ENCODE results near the gene YAF2.
"Not testable (repeated sequence)": the region's sequence is repeated elsewhere in the genome, so short reads cannot be mapped to it uniquely, and the experiment has no call there.

Gene YAF2

GRCh38 chr12:42236017-42236416 is 2.0 kb downstream of the YAF2 start:
- Histone ChIP-seq H2AK5ac (ENCODE audit: low read length) (no peak overlapping the region), H3K27ac (ENCODE audit: low read depth, low read length) (no peak overlapping the region), H2BK5ac (ENCODE audit: low read length) (no peak overlapping the region), H3K4me3 (ENCODE audit: low read length) (no peak overlapping the region), H4K8ac (ENCODE audit: low read depth, low read length) (no peak overlapping the region), H3K27me3 (ENCODE audit: insufficient read depth, low read length, poor library complexity) (peaks cover 8% of the 10 kb centered on the region), H3K79me1 (ENCODE audit: low read length) (peaks cover 3% of the 10 kb centered on the region), H3K9ac (ENCODE audit: low read length) (no peak overlapping the region), H3K56ac (ENCODE audit: low read length) (no peak overlapping the region), H3K18ac (ENCODE audit: low read length) (no peak overlapping the region), H3K4ac (ENCODE audit: low read depth, low read length) (no peak overlapping the region), H2BK120ac (ENCODE audit: low read depth, low read length) (no peak overlapping the region), H2BK15ac (replicated peaks; ENCODE audit: low read depth) (no peak overlapping the region), H4K5ac (ENCODE audit: low read length) (no peak overlapping the region), H3K23ac (ENCODE audit: low read length) (no peak overlapping the region), H3K4me1 (ENCODE audit: control insufficient read depth, low read depth, low read length) (no peaks in the 10 kb centered on the region), H3K36me3 (ENCODE audit: control insufficient read depth, insufficient read depth, low read length) (no peaks in the 10 kb centered on the region), H3K79me2 (ENCODE audit: control insufficient read depth, insufficient read depth, low read length) (no peaks in the 10 kb centered on the region), H3K4me2 (ENCODE audit: low read length) (no peak overlapping the region)
- DNase-seq: no peak
- 100% methylated on average over 1 of the region's 4 CpGs for WGBS (ENCODE audit: extremely low coverage, insufficient coverage, low lambda C conversion rate)

DNA sequence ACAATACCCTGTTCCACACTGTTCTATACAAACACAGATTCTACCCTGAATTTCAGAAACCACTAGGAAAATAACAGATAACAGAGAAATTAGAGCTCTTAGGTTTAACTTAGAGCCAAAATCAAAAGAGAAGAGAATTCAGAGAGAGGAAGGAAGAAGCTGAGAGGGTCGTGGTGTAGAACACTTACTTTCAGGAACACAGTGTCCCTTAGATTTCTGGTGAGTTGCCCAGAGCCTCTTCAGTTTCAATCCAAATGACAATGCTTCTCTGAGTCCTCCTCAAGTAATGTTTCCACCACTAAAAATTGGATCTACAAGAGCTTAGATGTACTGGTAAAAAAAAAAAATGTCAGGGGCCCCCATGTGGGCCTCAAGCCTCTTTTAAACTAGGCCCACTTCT is 2.6 kb downstream of the YAF2 start:
- Histone ChIP-seq H3K18ac (ENCODE audit: low read length) (no peak overlapping the region), H3K4me1 (ENCODE audit: control insufficient read depth, low read depth, low read length) (no peaks in the 10 kb centered on the region), H3K4ac (ENCODE audit: low read depth, low read length) (no peak overlapping the region), H3K27ac (ENCODE audit: low read depth, low read length) (no peak overlapping the region), H2BK15ac (replicated peaks; ENCODE audit: low read depth) (no peak overlapping the region), H3K23ac (ENCODE audit: low read length) (no peak overlapping the region), H2AK5ac (ENCODE audit: low read length) (no peak overlapping the region), H3K79me1 (ENCODE audit: low read length) (peaks cover 3% of the 10 kb centered on the region), H3K9ac (ENCODE audit: low read length) (no peak overlapping the region), H3K79me2 (ENCODE audit: control insufficient read depth, insufficient read depth, low read length) (no peaks in the 10 kb centered on the region), H3K4me3 (ENCODE audit: low read length) (no peak overlapping the region), H3K36me3 (ENCODE audit: control insufficient read depth, insufficient read depth, low read length) (no peaks in the 10 kb centered on the region), H3K27me3 (ENCODE audit: insufficient read depth, low read length, poor library complexity) (peaks cover 8% of the 10 kb centered on the region), H4K8ac (ENCODE audit: low read depth, low read length) (no peak overlapping the region), H3K4me2 (ENCODE audit: low read length) (no peak overlapping the region), H4K5ac (ENCODE audit: low read length) (no peak overlapping the region), H2BK120ac (ENCODE audit: low read depth, low read length) (no peak overlapping the region), H3K56ac (ENCODE audit: low read length) (no peak overlapping the region), H2BK5ac (ENCODE audit: low read length) (no peak overlapping the region)
- WGBS (ENCODE audit: extremely low coverage, insufficient coverage, low lambda C conversion rate): no CpG with 5 or more reads among the region's 1 CpG
- DNase-seq: no peak

DNA sequence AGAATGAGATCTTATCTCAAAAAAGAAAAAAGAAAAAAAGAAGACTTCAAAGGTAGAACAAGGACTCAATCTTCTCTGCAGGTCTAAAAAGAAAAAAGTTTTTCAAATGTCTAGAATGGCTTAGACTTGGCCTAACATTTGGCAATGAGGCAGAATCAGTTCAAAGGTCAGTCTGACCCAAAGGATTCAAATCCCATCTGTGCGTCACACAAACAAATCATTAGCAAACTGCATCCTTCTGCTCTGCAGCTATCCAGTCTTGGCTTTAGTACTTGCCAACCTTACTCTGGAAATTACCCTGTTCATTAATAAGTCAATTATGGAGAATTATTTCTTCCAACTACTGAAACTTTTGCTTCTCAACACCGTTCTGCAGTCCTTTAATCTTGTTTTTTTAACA is 3.1 kb downstream of the YAF2 start:
- Histone ChIP-seq H3K79me1 (ENCODE audit: low read length) (peaks cover 3% of the 10 kb centered on the region), H3K23ac (ENCODE audit: low read length) (no peak overlapping the region), H3K4me1 (ENCODE audit: control insufficient read depth, low read depth, low read length) (no peaks in the 10 kb centered on the region), H3K4ac (ENCODE audit: low read depth, low read length) (no peak overlapping the region), H2BK15ac (replicated peaks; ENCODE audit: low read depth) (no peak overlapping the region), H3K4me2 (ENCODE audit: low read length) (no peak overlapping the region), H3K4me3 (ENCODE audit: low read length) (no peak overlapping the region), H3K36me3 (ENCODE audit: control insufficient read depth, insufficient read depth, low read length) (no peaks in the 10 kb centered on the region), H3K9ac (ENCODE audit: low read length) (no peak overlapping the region), H3K56ac (ENCODE audit: low read length) (no peak overlapping the region), H3K27ac (ENCODE audit: low read depth, low read length) (no peak overlapping the region), H3K79me2 (ENCODE audit: control insufficient read depth, insufficient read depth, low read length) (no peaks in the 10 kb centered on the region), H3K27me3 (ENCODE audit: insufficient read depth, low read length, poor library complexity) (peaks cover 8% of the 10 kb centered on the region), H2BK5ac (ENCODE audit: low read length) (no peak overlapping the region), H4K8ac (ENCODE audit: low read depth, low read length) (no peak overlapping the region), H2BK120ac (ENCODE audit: low read depth, low read length) (no peak overlapping the region), H3K18ac (ENCODE audit: low read length) (no peak overlapping the region), H4K5ac (ENCODE audit: low read length) (no peak overlapping the region), H2AK5ac (ENCODE audit: low read length) (no peak overlapping the region)
- WGBS (ENCODE audit: extremely low coverage, insufficient coverage, low lambda C conversion rate): no CpG with 5 or more reads among the region's 2 CpGs
- DNase-seq: no peak

- H4K8ac ChIP-seq (ENCODE audit: low read depth, low read length): not testable (repeated sequence)
- no CpG with 5 or more reads among the region's 30 CpGs for WGBS (ENCODE audit: extremely low coverage, insufficient coverage, low lambda C conversion rate)
Observed at GRCh38 chr12:42227525-42227924, 10.5 kb downstream of the YAF2 start.

DNA sequence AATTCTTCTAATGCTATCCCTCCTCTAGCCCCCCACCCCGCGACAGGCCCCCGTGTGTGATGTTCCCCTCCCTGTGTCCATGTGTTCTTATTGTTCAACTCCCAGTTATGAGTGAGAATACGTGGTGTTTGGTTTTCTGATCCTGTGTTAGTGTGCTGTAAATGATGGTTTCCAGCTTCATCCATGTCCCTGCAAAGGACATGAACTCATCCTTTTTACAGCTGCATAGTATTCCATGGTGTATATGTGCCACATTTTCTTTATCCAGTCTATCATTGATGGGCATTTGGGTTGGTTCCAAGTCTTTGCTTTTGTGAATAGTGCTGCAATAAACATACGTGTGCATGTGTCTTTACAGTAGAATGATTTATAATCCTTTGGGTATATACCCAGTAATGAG is 13.5 kb downstream of the YAF2 start:
- H2BK120ac ChIP-seq (ENCODE audit: low read depth, low read length); H4K5ac ChIP-seq (ENCODE audit: low read length); DNase-seq; H3K36me3 ChIP-seq (ENCODE audit: control insufficient read depth, insufficient read depth, low read length); H3K4me1 ChIP-seq (ENCODE audit: control insufficient read depth, low read depth, low read length); H3K4me2 ChIP-seq (ENCODE audit: low read length); H3K79me1 ChIP-seq (ENCODE audit: low read length); H3K4me3 ChIP-seq (ENCODE audit: low read length); H3K56ac ChIP-seq (ENCODE audit: low read length); H3K27me3 ChIP-seq (ENCODE audit: insufficient read depth, low read length, poor library complexity); H4K8ac ChIP-seq (ENCODE audit: low read depth, low read length); H3K9ac ChIP-seq (ENCODE audit: low read length); H3K4ac ChIP-seq (ENCODE audit: low read depth, low read length); H2BK5ac ChIP-seq (ENCODE audit: low read length); H3K18ac ChIP-seq (ENCODE audit: low read length); H2AK5ac ChIP-seq (ENCODE audit: low read length); H2BK15ac ChIP-seq (replicated peaks; ENCODE audit: low read depth); H3K79me2 ChIP-seq (ENCODE audit: control insufficient read depth, insufficient read depth, low read length); H3K23ac ChIP-seq (ENCODE audit: low read length); H3K27ac ChIP-seq (ENCODE audit: low read depth, low read length): not testable (repeated sequence)
- no CpG with 5 or more reads among the region's 5 CpGs for WGBS (ENCODE audit: extremely low coverage, insufficient coverage, low lambda C conversion rate)

More at GRCh38 chr12:42227525-42227924, 10.5 kb downstream of the YAF2 start:
- H3K56ac ChIP-seq (ENCODE audit: low read length); H3K9ac ChIP-seq (ENCODE audit: low read length); H3K4ac ChIP-seq (ENCODE audit: low read depth, low read length); H3K4me2 ChIP-seq (ENCODE audit: low read length); H3K79me1 ChIP-seq (ENCODE audit: low read length); H3K79me2 ChIP-seq (ENCODE audit: control insufficient read depth, insufficient read depth, low read length); DNase-seq; H3K27me3 ChIP-seq (ENCODE audit: insufficient read depth, low read length, poor library complexity); H4K5ac ChIP-seq (ENCODE audit: low read length); H3K23ac ChIP-seq (ENCODE audit: low read length); H3K36me3 ChIP-seq (ENCODE audit: control insufficient read depth, insufficient read depth, low read length); H3K4me1 ChIP-seq (ENCODE audit: control insufficient read depth, low read depth, low read length); H3K27ac ChIP-seq (ENCODE audit: low read depth, low read length); H3K18ac ChIP-seq (ENCODE audit: low read length); H2BK120ac ChIP-seq (ENCODE audit: low read depth, low read length); H3K4me3 ChIP-seq (ENCODE audit: low read length); H2AK5ac ChIP-seq (ENCODE audit: low read length); H2BK5ac ChIP-seq (ENCODE audit: low read length); H2BK15ac ChIP-seq (replicated peaks; ENCODE audit: low read depth): not testable (repeated sequence)

- Histone ChIP-seq H2BK5ac (ENCODE audit: low read length) (no peak overlapping the region), H3K23ac (ENCODE audit: low read length) (no peak overlapping the region), H3K4me3 (ENCODE audit: low read length) (no peak overlapping the region), H2BK15ac (replicated peaks; ENCODE audit: low read depth) (no peak overlapping the region), H3K4me1 (ENCODE audit: control insufficient read depth, low read depth, low read length) (no peaks in the 10 kb centered on the region), H3K9ac (ENCODE audit: low read length) (no peak overlapping the region), H3K4ac (ENCODE audit: low read depth, low read length) (no peak overlapping the region), H2AK5ac (ENCODE audit: low read length) (no peak overlapping the region), H3K36me3 (ENCODE audit: control insufficient read depth, insufficient read depth, low read length) (no peaks in the 10 kb centered on the region), H4K8ac (ENCODE audit: low read depth, low read length) (no peak overlapping the region), H4K5ac (ENCODE audit: low read length) (no peak overlapping the region), H3K18ac (ENCODE audit: low read length) (no peak overlapping the region), H3K56ac (ENCODE audit: low read length) (no peak overlapping the region), H3K27me3 (ENCODE audit: insufficient read depth, low read length, poor library complexity) (no peaks in the 10 kb centered on the region), H3K79me2 (ENCODE audit: control insufficient read depth, insufficient read depth, low read length) (no peaks in the 10 kb centered on the region), H3K4me2 (ENCODE audit: low read length) (no peak overlapping the region), H3K79me1 (ENCODE audit: low read length) (peaks cover 3% of the 10 kb centered on the region), H2BK120ac (ENCODE audit: low read depth, low read length) (no peak overlapping the region), H3K27ac (ENCODE audit: low read depth, low read length) (no peak overlapping the region)
- WGBS (ENCODE audit: extremely low coverage, insufficient coverage, low lambda C conversion rate): no CpG with 5 or more reads among the region's 1 CpG
- no peak for DNase-seq
Observed at GRCh38 chr12:42222724-42223123, 15.3 kb downstream of the YAF2 start.
